ENCODE measurements around the gene C19orf44. TPM values are rescaled to one million over a fixed set of nuclear protein-coding genes. Genes with fewer than 3 reads are reported as not detected.

Gene C19orf44
- total and polyA plus RNA-seq, 2 of the 4 experiments (the other 2 are of a cell fraction): 1.4 to 3.8 TPM

- H4K91ac ChIP-seq (ENCODE audit: insufficient read depth, low read depth, low read length): no peak overlapping the region
Measured at GRCh38 chr19:16461630-16462051, 34.6 kb upstream of the C19orf44 start.

More at GRCh38 chr19:16461630-16462051, 34.6 kb upstream of the C19orf44 start:
- BruUV-seq (replicated peaks): no TSS peak
- Histone ChIP-seq H2AK9ac (replicated peaks; ENCODE audit: low read depth, low read length, poor library complexity) (no peak overlapping the region), H4K5ac (ENCODE audit: low read depth, low read length) (no peak overlapping the region), H2AFZ (replicated peaks; ENCODE audit: low read length, poor library complexity) (no peak overlapping the region), H2BK120ac (ENCODE audit: low read depth, low read length) (no peak overlapping the region), H3K4ac (ENCODE audit: low read depth, low read length) (no peak overlapping the region), H3K14ac (replicated peaks; ENCODE audit: low read depth, low read length) (no peak overlapping the region), H3K27me3 (ENCODE audit: control insufficient read depth, insufficient read depth, low read length) (no peaks in the 10 kb centered on the region), H3K56ac (ENCODE audit: extremely low read depth, insufficient read depth, low read length) (no peak overlapping the region), H2BK20ac (ENCODE audit: low read depth, low read length) (no peak overlapping the region), H4K8ac (ENCODE audit: low read depth in 2 of 2, low read length in 2 of 2) (no peak overlapping the region), H3K9me3 (ENCODE audit: control insufficient read depth, insufficient read depth, low read length) (no peaks in the 10 kb centered on the region), H3K4me3 (ENCODE audit: insufficient read depth, low read depth, low read length) (no peak overlapping the region), H2BK15ac (ENCODE audit: low read depth, low read length) (no peak overlapping the region), H2BK5ac (ENCODE audit: low read depth, low read length, poor library complexity, severe bottlenecking) (no peak overlapping the region), H3K23ac (ENCODE audit: low read depth, low read length) (no peak overlapping the region), H2AK5ac (ENCODE audit: low read depth, low read length) (no peak overlapping the region), H3K79me1 (ENCODE audit: low read depth in 1 of 2, low read length in 2 of 2) (peaks cover 59 to 95% of the 10 kb centered on the region in 2 experiments), H3K9ac (ENCODE audit: low read depth, low read length) (no peak overlapping the region), H3K9me1 (ENCODE audit: insufficient read depth, low read length) (peaks cover 45% of the 10 kb centered on the region), H3K36me3 (ENCODE audit: control insufficient read depth, insufficient read depth, low read length) (no peaks in the 10 kb centered on the region), H3K4me2 (ENCODE audit: low read depth, low read length) (no peak overlapping the region), H3K27ac (ENCODE audit: insufficient read depth, low read length) (no peak overlapping the region), H4K20me1 (ENCODE audit: insufficient read depth, low read length) (peaks cover 91% of the 10 kb centered on the region), H3K18ac (ENCODE audit: low read depth, low read length) (no peak overlapping the region), H3K4me1 (ENCODE audit: control insufficient read depth, insufficient read depth, low read length) (peaks cover 27% of the 10 kb centered on the region)
- POLR2A ChIA-PET (ENCODE audit: unreplicated experiment): no interaction called here
- in situ Hi-C loops (cut with MboI; ENCODE audit: low sequenced_read_pairs) (no loop called here), dilution Hi-C loops (cut with HindIII; ENCODE audit: low sequenced_read_pairs, unreplicated experiment) (no loop called here), intact Hi-C loops (cut with micrococcal nuclease) (no loop called here)
- TF ChIP-seq CEBPB (IDR thresholded peaks at IDR 0.05; ENCODE audit: low read depth, low read length): no peak
- no peak for TF ChIP-seq MAZ (IDR thresholded peaks at IDR 0.05; ENCODE audit: borderline replicate concordance, low read depth, low read length)
- no peak for TF ChIP-seq BHLHE40 (IDR thresholded peaks at IDR 0.05; ENCODE audit: low read depth, low read length)
- TF ChIP-seq NFE2L2 (IDR thresholded peaks at IDR 0.05; ENCODE audit: low read depth, low read length): no peak
- TF ChIP-seq RFX5 (IDR thresholded peaks at IDR 0.05; ENCODE audit: low read depth, low read length): no peak
- TF ChIP-seq RCOR1 (IDR thresholded peaks at IDR 0.05; ENCODE audit: insufficient replicate concordance, low read length): no peak
- no peak for TF ChIP-seq POLR2A (IDR thresholded peaks at IDR 0.05; ENCODE audit: low read depth, low read length)
- no peak for TF ChIP-seq RAD21 (IDR thresholded peaks at IDR 0.05; ENCODE audit: low read length)
- no peak for TF ChIP-seq MAFK (IDR thresholded peaks at IDR 0.05; ENCODE audit: low read depth, low read length)
- no peak for TF ChIP-seq MXI1 (IDR thresholded peaks at IDR 0.05; ENCODE audit: borderline replicate concordance, low read depth, low read length)
- no peak for TF ChIP-seq CTCF (conservative IDR thresholded peaks at IDR 0.05; ENCODE audit: low read depth, low read length)
- DNase-seq (no peak), ATAC-seq (ENCODE audit: low read depth) (no peak)
- CTCF ChIA-PET: no interaction called here
- 70% methylated on average over 4 of the region's 9 CpGs; no CpG with 5 or more reads in 1 of the 2 experiments for WGBS, 2 experiments (ENCODE audit: extremely low coverage in 2 of 2, insufficient read length in 1 of 2)

Measured in IMR-90 (cell line).